Mesodermal cell (in vitro differentiated cells): ENCODE results near the gene PIK3R5.

Source experiments
- H3K27ac ChIP-seq: 2 replicates; pipeline ENCODE4 v1.7.0; 2013; ENCODE audit warnings: mild to moderate bottlenecking, low read depth, low read length, moderate library complexity; ENCODE audit not compliant: severe bottlenecking
- H3K36me3 ChIP-seq: 2 replicates; pipeline ENCODE4 v1.7.1; 2013; ENCODE audit warnings: mild to moderate bottlenecking, low read length, moderate library complexity; ENCODE audit not compliant: control insufficient read depth, insufficient read depth
- H3K4me1 ChIP-seq: one replicate; pipeline ENCODE4 v1.7.1; 2013; ENCODE audit warnings: mild to moderate bottlenecking, low read length; ENCODE audit not compliant: insufficient read depth, control insufficient read depth, poor library complexity, severe bottlenecking
- H3K4me3 ChIP-seq: 2 replicates; pipeline ENCODE4 v1.7.0; 2013; ENCODE audit warnings: low read length, control low read depth, mild to moderate bottlenecking; ENCODE audit not compliant: insufficient read depth, poor library complexity, severe bottlenecking; ENCODE audit errors: extremely low read depth
- H3K9me3 ChIP-seq: 2 replicates; pipeline ENCODE4 v1.7.1; 2013; ENCODE audit warnings: mild to moderate bottlenecking, low read length, moderate library complexity; ENCODE audit not compliant: control insufficient read depth
- WGBS, 2 experiments: methylation state at CpG; one replicate each; pipeline ENCODE4 v1.1.5; 2013; ENCODE audit warnings: missing lambda C conversion rate in 2 of 2; ENCODE audit not compliant: insufficient coverage in 2 of 2; 5-methylcytosine and 5-hydroxymethylcytosine counted together

Gene PIK3R5

DNA sequence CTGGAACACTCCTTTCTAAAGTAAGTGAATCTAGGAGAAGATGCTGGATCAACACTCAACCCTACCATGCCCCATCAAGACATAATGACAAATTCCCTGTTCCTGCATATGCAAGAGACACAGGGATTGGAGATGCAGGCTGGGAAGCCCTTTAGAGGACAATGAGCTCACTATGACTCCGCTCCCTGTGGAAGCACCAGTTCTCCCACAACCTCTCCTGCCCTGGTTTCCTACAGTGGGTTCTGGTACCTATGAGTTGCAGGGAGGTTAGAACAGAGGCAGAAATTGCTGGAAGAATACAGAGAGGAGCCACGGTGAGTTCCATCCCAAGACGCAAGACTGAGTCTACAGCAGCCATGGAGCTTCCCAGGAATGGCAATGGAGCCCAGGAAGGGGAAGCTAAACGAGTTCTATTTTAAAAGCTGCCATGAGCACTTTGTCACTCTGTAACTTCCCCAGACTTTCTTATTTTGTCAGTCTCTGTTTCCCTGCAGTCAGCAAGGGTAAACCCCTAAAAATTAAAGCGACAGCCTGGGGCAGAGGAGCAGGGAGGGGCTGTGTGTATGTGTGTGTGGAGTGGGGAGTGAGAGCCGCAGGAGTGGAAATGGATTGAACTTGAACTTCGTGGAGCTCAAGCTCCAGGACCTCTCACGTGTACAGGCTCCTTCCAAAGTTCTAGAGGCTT is 55.8 kb downstream of the PIK3R5 start:
- WGBS, 2 experiments = 81 to 95% methylated on average over 5 to 7 of the region's 8 CpGs

GRCh38 chr17:8905331-8905730 is 60.2 kb downstream of the PIK3R5 start:
- Histone ChIP-seq H3K27ac (no peak overlapping the region), H3K9me3 (no peaks in the 10 kb centered on the region), H3K36me3 (no peaks in the 10 kb centered on the region), H3K4me3 (no peak overlapping the region), H3K4me1 (no peaks in the 10 kb centered on the region)
- WGBS, 2 experiments = 70 to 81% methylated on average over 2 to 5 of the region's 7 CpGs

More for the DNA sequence above, 55.8 kb downstream of the PIK3R5 start:
- Histone ChIP-seq H3K27ac (no peak overlapping the region), H3K36me3 (no peaks in the 10 kb centered on the region), H3K9me3 (no peaks in the 10 kb centered on the region), H3K4me1 (no peaks in the 10 kb centered on the region), H3K4me3 (no peak overlapping the region)

DNA sequence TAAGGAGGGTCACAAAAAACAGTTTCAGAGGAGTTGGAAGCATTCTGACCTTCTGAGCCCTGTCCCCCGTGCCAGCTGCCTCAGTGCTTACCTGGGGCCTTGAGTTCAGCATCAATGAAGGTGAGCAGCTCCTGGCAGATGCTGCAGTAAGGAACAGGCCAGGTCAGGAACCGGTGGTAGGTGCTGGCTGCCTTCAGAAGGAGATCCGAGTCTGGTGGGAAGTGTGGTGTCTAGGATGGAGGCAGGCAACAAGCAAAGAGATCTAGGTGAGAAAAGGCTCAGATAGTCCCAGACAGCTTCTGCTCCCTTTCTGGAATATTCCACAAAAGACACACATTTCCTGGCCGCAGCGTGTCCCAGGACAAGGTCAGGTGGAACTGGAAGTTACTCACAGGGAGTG is 60.8 kb downstream of the PIK3R5 start:
- Histone ChIP-seq H3K36me3 (no peaks in the 10 kb centered on the region), H3K9me3 (no peaks in the 10 kb centered on the region), H3K27ac (no peak overlapping the region), H3K4me1 (no peaks in the 10 kb centered on the region), H3K4me3 (no peak overlapping the region)
- 93 to 99% methylated on average over 3 to 4 of the region's 5 CpGs for WGBS, 2 experiments

DNA sequence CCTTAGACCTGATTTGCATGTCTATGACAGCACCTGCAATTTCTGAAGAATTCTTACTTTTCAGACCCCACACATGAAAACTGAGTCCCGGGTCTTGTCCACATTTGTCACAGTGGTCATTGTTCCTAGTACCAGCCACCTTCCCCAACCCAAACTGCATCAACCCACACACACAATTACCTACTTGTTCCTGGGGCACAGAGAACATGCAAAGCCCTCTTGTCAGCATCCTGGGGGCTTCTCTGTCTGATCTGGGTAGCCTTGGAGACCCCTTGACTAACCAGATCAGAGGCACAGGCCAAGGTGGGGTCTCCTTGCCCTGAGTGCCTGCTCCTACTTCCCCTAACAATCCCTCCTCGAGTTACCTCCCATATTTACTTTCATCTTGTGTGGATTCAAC is 61.3 kb downstream of the PIK3R5 start:
- Histone ChIP-seq H3K36me3 (no peaks in the 10 kb centered on the region), H3K4me3 (no peak overlapping the region), H3K4me1 (no peaks in the 10 kb centered on the region), H3K9me3 (no peaks in the 10 kb centered on the region), H3K27ac (no peak overlapping the region)
- WGBS, 2 experiments = 53 to 78% methylated on average over 1 of the region's 2 CpGs

DNA sequence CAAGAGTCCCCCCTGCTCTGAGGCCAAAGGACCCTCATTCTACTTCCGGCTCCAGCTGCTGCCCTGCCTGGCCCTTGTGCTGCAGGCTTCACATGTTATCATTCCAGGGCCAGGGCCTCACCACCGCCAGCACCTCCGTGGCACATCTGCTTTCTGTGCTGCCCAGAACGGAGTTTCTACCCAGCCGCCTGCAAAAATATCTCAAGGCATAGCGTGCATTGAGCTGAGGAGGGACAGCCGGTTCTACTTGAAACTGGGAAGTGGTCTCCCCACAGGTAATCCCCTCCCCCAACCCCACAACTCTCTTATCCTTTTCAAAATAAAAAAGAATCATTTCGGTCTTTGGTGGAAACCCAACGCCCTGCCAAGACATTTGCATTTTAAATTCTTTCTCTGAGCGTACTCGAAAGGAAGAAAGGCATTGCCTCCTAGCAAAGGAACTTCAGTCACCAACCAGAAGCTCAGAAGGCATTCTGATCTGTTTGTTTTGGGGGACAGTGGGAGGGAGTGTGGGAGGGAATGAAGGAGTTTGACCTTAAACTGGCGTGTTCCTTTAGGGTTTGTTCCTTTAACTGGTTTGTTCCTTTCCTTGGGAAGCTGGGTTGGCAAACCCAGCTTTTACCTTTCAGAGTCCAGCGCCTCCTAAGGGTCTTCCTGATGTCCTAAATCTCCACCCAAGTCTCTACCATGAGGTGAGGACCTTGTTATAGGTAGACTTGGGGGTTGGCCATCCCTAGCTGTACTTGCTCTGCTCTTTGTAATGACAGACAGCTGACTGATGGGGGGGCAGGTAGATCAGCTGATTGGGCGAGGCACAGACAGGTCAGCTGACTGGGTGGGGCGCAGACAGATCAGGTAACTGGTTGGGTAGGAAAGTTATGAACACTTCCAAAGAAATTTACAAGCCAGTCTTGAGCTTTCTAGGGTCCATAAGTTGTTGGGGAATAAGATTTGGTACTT is 64.6 kb downstream of the PIK3R5 start:
- WGBS, 2 experiments = 51 to 80% methylated on average over 10 of the region's 15 CpGs
- H3K4me3 ChIP-seq = no peak overlapping the region
- H3K4me1 ChIP-seq = no peaks in the 10 kb centered on the region
- no peaks in the 10 kb centered on the region for H3K9me3 ChIP-seq
- no peaks in the 10 kb centered on the region for H3K36me3 ChIP-seq
- H3K27ac ChIP-seq = no peak overlapping the region

DNA sequence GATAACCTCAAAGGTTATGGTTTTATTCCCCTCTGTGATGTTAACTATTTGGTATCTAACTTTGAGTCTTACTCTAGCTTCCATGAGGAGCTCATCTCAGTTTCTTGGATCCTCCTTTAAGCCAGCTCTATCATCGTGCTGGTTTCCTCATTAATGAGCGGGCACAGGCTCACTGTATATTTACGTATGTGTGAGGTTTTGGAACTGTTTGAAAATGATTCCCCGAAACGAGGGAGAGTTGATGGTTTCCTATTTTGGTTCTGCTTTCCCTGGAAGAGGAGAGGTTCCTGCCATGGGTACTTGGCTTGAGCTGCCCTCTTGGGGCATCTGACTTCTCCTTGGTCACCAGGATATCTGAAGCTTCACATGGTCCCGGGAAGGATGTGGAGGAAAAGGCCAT is 65.3 kb downstream of the PIK3R5 start:
- Histone ChIP-seq H3K27ac (no peak overlapping the region), H3K9me3 (no peaks in the 10 kb centered on the region), H3K4me1 (no peaks in the 10 kb centered on the region), H3K4me3 (no peak overlapping the region), H3K36me3 (no peaks in the 10 kb centered on the region)
- 91 to 94% methylated on average over 5 of the region's 6 CpGs for WGBS, 2 experiments

GRCh38 chr17:8898636-8899035 is 66.9 kb downstream of the PIK3R5 start:
- H3K4me3 ChIP-seq = no peak overlapping the region
- H3K9me3 ChIP-seq = no peaks in the 10 kb centered on the region
- WGBS, 2 experiments = 93 to 94% methylated on average over 3 to 5 of the region's 6 CpGs
- H3K36me3 ChIP-seq = no peaks in the 10 kb centered on the region
- H3K27ac ChIP-seq = no peak overlapping the region
- H3K4me1 ChIP-seq = peaks cover 7% of the 10 kb centered on the region

- WGBS, 2 experiments = 90 to 100% methylated on average over 1 of the region's 2 CpGs
- Histone ChIP-seq H3K36me3 (no peaks in the 10 kb centered on the region), H3K9me3 (no peaks in the 10 kb centered on the region), H3K4me3 (no peak overlapping the region), H3K27ac (no peak overlapping the region), H3K4me1 (peaks cover 7% of the 10 kb centered on the region)
Observed at GRCh38 chr17:8898126-8898525, 67.4 kb downstream of the PIK3R5 start.

DNA sequence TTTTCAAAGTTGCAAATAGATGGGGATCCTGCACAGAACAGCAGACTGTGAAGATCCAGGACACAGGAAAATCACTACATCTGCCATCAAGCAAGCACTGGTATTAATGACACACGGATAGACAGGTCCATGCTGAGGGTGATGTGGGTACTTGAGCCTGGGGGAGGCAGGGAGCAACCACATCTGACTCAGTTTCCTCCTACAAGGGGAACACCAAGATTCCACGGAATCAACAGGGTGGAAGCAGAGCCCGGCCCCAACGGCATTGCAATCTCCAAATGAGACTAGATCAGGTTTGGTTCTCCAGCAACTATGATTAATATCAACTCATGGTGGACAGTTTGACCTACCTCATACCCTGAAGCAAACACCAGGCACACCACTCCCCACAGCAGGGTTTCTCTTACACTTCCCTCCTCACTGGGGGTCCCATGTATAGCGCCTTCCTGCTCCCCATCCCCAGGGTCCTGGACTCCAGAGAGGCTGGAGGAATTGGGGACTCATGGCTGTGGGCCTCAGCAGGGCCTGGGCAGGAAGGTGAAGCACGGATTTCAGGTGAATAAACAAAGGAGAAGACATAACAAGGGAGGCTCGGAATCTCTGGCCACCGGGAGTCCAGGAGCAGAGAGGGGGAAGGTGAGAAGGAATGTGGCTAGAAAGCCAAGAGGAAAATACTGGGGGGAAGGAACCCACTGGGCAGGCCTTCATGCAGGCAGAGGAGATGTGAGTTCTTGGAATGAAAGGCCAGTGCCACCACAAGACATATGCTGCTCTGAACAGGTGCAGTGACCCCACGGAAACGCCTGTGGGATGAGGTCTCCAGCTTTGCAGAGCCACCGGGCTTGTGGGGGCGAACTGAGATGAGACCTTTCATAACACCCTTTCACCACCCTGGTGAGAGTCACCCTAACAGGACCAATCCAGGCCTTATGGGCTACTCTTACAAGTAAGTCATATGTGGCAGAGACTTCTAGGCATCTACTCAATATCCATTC is 68.6 kb downstream of the PIK3R5 start:
- Histone ChIP-seq H3K36me3 (no peaks in the 10 kb centered on the region), H3K4me1 (peaks cover 7% of the 10 kb centered on the region), H3K9me3 (no peaks in the 10 kb centered on the region), H3K4me3 (no peak overlapping the region), H3K27ac (no peak overlapping the region)
- 84 to 85% methylated on average over 9 to 12 of the region's 12 CpGs for WGBS, 2 experiments

GRCh38 chr17:8896087-8896486 is 69.4 kb downstream of the PIK3R5 start:
- H3K9me3 ChIP-seq = no peaks in the 10 kb centered on the region
- H3K36me3 ChIP-seq = no peaks in the 10 kb centered on the region
- no peak overlapping the region for H3K27ac ChIP-seq
- WGBS, 2 experiments = 100% methylated on average over 1 to 2 of the region's 3 CpGs
- H3K4me1 ChIP-seq = peaks cover 7% of the 10 kb centered on the region
- no peak overlapping the region for H3K4me3 ChIP-seq
